ENCODE results near the gene ROCK2.

Gene ROCK2

DNA sequence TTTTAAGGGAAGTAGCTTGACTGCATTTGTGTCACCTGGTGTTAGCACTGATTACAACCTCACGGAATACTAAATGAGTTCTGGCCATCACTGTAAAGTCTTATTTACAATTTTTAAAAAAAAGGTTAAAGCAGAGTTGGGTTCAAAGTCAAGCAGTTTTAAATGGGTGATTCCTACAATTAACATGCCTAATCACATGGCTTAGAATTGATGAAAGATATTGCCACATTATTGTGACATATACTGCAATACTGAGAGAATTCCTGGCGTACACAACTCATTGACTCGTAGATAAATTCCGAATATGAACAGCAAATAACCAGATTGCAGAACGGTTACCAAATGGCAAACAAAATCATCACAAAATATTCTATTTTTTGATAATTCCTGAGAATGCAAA lies 34.2 kb downstream of the ROCK2 start:
- no peak for DNase-seq (ENCODE audit: low read depth)

DNA sequence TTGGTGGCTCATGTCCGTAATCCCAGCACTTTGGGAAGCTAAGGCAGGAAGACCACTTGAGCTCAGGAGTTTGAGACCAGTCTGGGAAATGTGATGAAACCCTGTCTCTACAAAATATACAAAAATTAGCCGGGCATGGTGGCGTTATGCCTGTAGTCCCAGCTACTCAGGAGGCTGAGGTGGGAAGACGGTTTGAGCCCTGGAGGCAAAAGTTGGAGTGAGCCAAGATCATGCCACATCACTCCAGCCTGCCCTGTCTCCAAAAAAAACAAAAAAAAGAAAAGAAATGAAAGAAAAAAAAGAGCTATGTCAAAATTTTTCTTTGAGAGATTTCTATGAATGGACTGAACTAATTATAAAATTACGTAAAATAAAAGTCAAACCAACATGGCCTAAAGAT lies 34.7 kb downstream of the ROCK2 start:
- no peak for DNase-seq (ENCODE audit: low read depth)

DNA sequence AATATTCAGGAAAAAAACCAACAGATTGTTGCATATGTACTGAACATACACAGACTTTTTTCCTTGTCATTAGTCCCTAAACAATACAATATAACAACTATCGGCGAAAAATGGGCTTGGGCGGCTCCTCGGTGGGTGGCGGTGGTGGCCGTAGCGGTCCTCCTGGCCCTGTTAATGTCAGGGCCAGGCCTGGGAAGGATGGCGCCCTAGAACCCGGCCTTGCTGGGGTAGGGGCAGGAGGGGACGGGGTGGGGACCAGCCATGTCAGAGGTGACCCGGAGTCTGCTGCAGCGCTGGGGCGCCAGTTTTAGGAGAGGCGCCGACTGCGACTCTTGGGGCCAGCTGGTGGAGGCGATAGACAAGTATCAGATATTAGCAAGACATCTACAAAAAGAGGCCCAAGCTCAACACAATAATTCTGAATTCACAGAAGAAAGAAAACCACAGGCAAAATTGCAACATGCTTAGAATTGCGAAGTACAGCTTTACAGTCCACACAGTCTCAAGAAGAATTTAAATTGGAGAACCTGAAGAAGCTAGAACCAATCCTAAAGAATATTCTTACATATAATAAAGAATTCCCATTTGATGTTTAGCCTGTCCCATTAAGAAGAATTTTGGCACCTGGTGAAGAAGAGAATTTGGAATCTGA lies 36.5 kb downstream of the ROCK2 start:
- no peak for DNase-seq (ENCODE audit: low read depth)

DNA sequence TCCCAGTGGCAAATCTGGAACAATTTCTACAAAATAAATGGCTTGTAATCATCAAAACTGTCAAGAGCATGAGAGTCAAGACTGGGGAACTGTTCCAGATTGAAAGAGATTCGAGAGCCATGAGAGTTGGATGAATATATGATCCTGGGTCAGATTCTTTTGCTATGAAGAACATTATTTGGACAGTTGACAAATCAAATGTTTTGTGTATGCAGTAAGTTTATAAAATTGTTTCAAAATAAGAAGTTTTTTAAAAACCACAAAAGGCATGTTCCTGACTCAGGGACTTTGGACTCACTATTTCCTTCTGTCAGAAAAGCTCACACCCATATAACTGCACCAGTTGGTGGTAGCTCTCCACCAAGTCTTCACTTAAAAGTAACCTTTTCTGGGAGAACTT lies 38.5 kb downstream of the ROCK2 start:
- no peak for DNase-seq (ENCODE audit: low read depth)

DNA sequence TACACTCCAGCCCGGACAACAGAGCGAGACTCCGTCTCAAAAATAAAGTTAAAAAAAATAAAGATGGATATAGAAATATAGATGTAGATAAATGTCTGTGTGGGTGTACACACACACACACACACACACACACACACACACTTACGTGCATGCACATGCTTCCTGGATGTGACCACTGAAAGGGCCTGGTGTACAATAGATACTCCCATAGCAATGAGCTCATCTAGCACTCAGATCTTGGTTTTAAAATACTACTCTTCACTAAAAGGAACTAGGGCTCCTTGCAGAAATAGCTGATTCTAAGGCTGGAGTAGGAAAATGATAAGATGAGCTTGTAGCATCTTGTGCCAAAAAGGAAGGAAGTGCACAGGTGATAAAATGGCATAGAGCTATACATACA lies 39.1 kb downstream of the ROCK2 start:
- DNase-seq (ENCODE audit: low read depth) = no peak

DNA sequence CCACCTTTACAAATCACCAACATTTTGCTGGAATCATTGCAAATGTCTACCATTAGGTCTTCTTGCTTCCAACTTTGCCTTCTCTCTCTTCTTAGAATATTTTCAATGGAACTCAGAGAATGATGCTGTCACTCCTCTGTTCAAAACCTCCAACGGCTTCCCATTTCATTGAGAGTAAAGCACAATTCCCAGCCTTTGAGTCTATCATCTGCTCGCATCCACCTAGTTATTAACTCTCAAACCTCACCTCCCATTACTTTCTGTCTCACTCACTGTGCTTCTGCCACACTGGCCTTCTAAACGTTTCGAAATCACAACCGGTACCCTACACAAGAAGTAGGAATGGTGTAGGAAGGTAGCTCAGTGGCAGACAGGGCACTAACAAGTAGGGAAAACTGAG lies 40.0 kb downstream of the ROCK2 start:
- DNase-seq (ENCODE audit: low read depth) = no peak

DNA sequence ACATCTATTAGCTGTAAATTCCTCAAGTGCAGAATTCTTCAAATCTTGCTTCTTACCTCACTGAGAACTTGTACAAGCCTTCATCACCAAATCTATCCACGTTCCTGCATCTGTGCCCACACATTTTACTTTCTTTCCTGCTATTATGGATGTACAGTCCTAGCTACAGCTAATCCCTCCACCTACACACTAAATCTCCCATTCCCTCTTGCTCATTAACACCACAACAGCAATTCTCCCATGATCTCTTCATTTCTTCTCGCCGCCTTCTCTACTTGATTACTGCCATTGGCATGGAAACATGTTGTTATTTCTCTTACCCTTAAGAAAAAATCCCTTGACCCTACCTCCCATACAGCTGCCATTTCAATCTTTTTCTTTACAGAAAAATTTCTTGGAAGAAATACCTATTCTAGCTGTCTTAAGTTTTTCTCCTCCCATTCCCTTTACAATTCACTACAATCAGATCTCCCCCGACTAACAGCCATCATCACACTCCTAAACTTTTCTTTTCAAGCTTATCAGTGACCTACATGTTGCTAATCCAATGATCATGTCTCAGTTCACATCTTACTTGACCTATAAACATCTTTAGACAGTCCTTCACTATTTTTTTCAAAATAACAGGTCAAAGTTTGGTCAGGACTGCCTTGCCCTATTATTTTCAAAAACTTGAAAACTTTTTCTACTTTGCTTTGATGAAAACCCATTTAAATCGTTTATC lies 41.0 kb downstream of the ROCK2 start:
- DNase-seq (ENCODE audit: low read depth) = no peak

DNA sequence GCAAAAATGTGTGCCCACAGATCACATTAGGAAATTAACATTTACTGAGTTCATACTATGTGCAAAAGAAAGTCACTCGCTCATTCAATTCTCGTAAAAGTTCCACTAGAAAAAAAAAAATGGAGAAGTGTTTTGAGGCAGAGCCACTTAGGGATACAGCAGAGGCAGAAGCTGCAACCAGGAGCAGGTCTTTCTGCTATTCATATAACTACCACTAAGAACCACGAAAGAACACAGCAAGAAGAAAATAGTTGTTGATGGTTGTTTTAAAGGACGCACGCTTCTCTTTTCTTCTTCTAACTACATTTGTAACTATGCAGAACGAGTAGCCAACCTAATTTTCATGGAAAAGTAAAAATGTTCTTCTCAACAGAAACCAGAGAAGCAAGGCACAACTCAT lies 45.0 kb downstream of the ROCK2 start:
- DNase-seq (ENCODE audit: low read depth) = no peak

DNA sequence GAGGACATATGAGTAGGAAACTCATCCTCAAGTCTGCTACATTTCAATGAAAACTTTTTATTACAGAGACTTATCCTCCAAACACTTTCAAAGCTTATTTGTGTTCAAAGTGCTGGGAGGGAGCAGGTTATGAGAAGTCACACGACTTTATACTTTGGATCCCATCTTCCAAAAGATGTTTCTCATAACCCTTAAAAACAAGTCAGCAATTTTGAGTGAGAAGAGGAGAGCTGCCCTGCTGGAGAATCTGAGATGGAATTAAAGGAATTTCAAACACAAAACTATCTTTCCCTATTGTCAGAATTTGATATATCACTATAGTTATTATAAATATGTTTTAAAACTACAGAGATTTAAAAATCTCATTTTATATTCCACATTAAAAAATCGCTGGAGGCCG lies 45.8 kb downstream of the ROCK2 start:
- no peak for DNase-seq (ENCODE audit: low read depth)

DNA sequence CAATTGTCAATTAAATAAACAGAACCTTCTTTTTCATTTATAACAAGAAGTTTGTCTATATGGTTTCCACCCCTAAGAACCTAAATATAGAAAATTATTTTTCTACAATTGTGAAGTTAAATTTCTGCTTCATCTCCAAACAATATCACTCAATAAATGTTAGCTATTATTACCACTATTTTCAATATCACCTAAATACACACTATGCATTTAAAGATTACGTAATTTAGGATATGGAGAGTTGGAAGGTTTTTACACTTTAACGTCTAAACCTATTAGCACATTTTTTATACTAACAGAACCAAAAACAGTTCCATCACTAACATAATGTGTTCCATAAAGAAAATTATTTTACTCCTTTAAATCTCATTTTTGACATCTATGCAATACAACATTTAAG lies 48.0 kb downstream of the ROCK2 start:
- no peak for DNase-seq (ENCODE audit: low read depth)

DNA sequence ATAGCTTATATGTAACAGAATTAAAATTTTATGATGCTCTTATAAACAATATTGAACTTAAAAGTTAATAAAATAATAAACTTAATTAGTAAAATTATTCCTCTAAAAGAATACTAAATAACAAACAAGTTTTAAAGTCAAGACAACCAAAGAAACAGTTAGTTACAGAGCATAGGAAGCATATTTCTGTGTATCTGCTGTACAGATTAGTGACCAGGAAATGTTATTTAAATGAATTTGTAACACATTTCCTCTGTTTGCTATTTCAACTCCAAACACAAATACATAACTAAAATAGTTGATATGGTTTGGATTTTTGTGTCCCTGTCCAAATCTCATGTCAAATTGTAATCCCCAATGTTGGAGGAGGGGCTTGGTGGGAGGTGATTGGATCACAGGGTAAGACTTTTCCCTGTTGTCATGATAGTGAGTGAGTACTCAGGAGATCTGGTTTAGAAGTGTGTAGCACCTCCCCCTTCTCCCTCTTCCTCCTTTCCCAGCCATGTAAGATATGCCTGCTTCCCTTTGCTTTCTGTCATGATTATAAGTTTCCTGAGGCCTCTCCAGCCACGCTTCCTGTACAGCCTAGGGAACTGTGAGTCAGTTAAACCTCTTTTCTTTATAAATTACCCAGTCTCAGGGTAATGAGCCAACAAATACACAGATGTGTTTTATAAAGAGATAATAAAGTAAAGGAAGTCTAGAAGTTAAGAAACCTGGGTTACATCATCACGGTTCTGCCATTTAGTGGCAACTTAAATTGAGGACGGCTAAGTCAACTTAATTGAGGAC lies 51.8 kb downstream of the ROCK2 start:
- DNase-seq (ENCODE audit: low read depth) = no peak

DNA sequence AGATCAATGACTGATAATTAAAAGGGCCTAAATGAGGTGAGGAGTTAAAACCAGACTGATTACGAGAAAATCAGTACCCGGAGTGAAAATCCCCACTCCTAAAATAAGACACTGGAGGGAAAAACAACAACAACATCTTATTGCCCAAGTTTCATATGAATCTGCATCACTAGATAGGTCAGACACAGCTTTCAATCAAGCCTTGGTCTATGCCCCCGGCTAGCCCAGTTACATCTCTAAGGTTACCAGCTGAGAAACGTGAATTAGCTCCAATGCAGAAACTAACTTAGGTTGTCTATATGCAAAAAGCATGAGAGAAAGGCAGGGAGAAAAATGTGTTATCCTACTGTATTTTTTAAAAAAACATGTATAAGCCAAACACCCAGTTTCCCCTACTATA lies 53.7 kb downstream of the ROCK2 start:
- no peak for DNase-seq (ENCODE audit: low read depth)

DNA sequence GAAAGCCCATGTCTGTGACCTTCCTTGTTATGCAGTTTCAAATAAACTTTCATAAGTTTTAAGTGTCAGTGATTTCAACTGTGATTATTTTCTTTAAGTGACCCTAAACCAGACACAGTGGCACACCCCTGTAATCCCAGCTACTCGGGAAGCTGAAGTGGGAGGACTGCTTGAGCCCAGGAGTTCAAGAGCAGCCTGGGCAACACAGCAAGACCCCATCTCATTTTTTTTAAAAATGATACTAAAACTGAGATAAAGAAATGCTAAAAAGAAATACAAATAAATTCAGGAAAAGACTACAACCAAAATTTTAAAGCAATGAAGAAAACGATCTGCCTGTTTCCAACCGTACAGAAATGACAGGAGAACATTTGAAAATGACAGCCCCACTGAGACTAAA lies 54.2 kb downstream of the ROCK2 start:
- no peak for DNase-seq (ENCODE audit: low read depth)

DNA sequence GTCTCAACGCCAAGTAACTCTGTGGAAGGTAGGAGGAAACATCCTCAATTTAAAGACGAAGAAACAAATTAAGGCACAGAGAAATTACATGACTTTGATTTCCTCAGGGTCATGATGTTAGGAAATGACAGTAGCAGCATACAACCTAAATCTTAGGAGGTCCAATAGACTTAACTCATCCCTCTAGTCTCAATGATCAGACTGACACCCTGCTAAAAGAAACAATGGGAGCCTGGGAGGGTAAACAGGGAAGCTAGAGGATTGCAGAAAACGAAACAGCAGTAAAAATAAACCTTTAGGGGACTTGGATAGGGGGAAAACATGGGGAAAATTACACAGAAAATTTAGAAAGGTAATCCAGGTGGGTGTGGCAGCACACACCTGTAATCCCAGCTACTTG lies 56.0 kb downstream of the ROCK2 start:
- DNase-seq (ENCODE audit: low read depth) = no peak

DNA sequence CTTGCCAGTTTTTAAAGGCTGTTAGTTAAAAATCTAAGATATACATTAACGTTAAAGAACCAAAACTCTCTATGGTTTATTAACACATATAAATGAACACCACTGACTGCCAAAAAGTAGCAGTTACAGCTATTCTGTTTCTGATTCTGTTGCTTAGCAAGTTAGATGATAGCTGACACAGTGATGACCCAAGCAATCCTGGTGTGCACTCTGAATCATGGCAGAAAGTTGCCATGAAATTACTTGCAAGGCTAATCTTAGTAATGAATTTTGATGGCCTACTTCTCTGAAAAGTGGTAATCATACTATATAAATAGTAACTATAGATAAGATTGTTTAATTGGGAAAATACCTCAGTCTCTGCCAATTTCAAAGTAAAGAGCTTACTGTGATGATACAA lies 57.7 kb downstream of the ROCK2 start:
- DNase-seq (ENCODE audit: low read depth) = no peak

DNA sequence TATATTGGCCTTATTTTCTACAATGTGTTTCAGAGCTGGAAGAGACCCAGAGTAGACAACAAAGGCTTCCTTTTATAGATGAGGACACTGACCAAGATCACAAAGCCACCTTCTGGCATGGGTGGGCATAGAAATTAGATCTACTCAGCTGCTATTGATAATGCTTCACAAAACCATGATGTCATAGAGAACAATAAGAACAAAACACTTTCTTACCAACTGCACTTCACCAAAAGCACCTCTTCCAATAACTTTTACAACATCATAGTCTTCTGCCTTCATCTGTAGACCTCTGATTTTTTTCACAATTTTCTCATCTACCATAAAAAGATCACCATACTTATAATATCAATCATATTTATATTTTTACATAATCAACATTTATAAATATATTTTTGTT lies 58.1 kb downstream of the ROCK2 start:
- DNase-seq (ENCODE audit: low read depth) = no peak

DNA sequence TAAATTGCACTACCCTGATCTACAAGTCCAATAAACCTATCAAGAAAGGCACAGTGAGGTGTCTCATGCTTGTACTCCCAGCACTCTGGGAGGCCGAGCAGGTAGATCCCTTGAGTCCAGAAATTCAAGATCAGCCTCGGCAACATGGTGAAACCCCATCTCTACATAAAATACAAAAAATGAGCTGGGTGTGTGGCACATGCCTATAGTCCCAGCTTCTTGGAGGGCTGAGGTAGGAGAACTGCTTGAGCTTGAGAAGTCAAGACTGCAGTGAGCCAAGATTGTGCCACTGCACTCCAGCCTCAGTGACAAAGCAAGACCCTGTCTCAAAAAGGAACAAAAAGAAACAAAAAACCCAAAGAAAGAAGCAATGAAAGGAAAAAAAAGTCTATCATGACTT lies 58.9 kb downstream of the ROCK2 start:
- DNase-seq (ENCODE audit: low read depth) = no peak

DNA sequence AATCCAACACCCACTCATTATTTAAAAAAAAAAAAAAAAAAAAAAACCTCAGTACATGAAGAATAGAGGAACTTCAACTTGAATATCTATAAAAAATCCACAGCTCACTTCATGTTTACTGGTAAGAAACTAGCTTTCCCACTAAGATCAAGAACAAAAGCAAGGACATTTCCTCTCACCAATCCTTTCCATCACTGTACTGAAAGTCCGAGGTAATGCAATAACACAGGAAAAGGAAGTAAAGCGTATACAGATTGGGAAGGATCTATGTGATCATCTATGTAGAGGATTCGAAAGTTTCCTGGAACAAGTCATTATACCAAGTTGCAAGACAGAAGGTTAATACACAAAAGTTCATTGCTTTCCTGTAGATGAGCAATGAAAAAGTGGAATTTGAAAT lies 63.2 kb downstream of the ROCK2 start:
- no peak for DNase-seq (ENCODE audit: low read depth)

DNA sequence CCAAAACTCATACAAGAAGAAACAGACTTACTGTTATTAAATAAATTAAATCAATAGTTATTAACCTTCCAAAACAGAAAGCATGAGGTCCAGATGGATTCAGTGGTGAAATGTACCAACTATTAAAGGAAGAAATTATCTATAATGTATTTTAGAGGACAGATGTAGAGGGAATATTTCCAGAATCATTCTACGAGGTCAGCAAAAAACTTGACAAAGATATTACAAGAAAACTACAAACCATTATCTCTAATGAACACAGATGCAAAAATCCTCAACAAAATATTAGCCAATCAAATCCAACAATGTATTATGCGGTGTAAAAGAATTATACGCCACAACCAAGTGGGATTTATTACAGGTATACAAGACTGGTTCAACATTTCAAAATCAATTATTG lies 63.7 kb downstream of the ROCK2 start:
- no peak for DNase-seq (ENCODE audit: low read depth)

DNA sequence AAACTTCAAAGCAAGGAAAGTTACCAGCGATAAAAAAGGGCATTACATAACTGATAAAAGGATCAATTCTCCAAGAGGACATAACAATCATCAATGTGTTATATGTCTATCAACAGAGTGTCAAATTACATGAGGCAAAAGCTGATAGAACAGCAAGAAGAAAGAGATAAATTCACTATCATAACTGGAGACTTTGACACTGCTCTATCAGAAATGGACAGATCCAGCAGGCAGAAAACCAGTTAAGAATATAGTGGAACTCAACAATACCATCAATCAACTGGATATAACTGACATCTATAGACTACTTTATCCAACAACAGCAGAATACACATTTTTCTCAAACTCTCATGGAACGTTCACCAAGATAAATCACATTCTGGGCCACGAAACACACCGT lies 65.0 kb downstream of the ROCK2 start:
- no peak for DNase-seq (ENCODE audit: low read depth)

DNA sequence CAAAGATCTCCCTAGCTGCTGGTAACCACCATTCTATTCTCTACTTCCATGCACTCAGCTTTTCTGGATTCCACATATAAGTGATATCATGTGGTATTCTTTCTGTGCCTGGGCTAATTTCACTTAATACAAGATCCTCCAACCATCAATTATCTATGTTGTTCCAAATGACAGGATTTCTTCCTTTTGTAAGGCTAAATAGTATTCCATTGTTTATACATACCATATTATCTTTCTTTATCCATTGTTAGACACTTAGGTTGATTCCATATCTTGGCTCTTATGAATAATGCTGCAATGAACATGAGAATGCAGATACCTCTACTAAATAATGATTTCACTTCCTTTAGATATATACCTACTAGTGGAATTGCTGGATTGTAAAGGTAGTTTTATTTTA lies 66.2 kb downstream of the ROCK2 start:
- DNase-seq (ENCODE audit: low read depth) = no peak

DNA sequence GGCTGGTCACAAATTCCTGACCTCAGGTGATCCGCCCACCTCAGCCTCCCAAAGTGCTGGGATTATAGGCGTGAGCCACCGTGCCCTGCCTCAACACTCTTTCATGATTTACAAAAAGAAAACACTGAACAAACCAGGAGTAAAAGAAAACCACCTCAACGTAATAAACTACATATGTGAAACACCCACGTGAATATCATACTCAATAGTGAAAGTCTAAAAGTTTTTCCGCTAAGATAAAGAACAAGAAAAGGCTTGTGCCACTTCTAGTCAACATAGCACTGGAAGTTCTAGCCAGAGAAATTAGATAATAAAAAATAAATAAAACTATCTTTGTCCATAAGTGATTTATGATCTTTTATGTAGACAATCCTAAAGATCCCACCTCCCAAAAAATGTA lies 68.5 kb downstream of the ROCK2 start:
- DNase-seq (ENCODE audit: low read depth) = no peak

DNA sequence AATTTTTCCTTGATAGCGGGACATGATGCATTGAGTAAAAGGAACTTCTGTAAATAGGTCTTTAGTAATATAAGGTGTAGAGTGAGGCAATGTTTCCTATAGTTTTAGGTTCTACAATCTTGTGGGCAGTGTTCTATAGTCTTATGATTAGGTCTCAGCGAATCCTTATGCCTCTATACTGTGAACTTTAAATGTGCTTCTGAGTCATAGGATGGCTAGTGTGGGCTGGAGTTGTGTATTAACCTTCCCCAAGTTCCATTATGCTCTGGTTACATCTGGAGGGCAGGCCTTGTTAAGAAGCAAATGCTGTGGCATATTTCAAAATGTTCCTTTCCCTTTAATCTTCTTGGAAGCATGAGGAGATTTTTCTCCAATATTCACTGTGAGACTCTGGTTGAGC lies 73.5 kb downstream of the ROCK2 start:
- no peak for DNase-seq (ENCODE audit: low read depth)

Measured in activated T-helper 9 cell treated with anti-CD3 and anti-CD28 coated beads, Interleukin-2, amount 50 U/mL, for 16 hours (primary cell).